Mesenteric fat pad (tissue), 1 donor: ENCODE data around the gene PRRT2. TPM values are rescaled to one million over a fixed set of nuclear protein-coding genes. Genes with fewer than 3 reads are reported as not detected.
A peak's percentile ranks its signal among the peaks of the same experiment; 100 is the strongest.
"Not testable (repeated sequence)": the region's sequence is repeated elsewhere in the genome, so short reads cannot be mapped to it uniquely, and the experiment has no call there.

Source experiments
- DNase-seq: peaks from one replicate; pipeline ENCODE4 v3.0.0-alpha.2; 2020; ENCODE audit warnings: low spot score
- long read RNA-seq: library from polyadenylated mRNA; unstranded; transcript quantifications from one replicate; pipeline ENCODE4 v2.0.0, GENCODE V29; 2020
- total RNA-seq: library from RNA; stranded (reverse); fragmentation: NEBNext Ultra II Directional; extraction: Animal tissue kit (Norgen Biotek cat#: 25700); gene quantifications from one replicate; pipeline ENCODE4 v1.2.1, GENCODE V29; 2021
- donor health status: DM: yes; HTN: yes; CAD: no.

PRRT2 gene
- total RNA-seq, result 1.5 TPM
- long read RNA-seq, result 0 reads

GRCh38 chr16:29811896-29812665 lies at the start of gene PRRT2:
Gene PRRT2, plus strand, starts transcription at chr16:29812193. Its CDS starts 862 bp downstream, at chr16:29813055.
- DNase-seq, result no peak

- no peak for DNase-seq
Measured at GRCh38 chr16:29763326-29763725, 48.7 kb upstream of the PRRT2 start.

- DNase-seq, result no peak
Measured at GRCh38 chr16:29765167-29766032, 46.6 kb upstream of the PRRT2 start.

DNA sequence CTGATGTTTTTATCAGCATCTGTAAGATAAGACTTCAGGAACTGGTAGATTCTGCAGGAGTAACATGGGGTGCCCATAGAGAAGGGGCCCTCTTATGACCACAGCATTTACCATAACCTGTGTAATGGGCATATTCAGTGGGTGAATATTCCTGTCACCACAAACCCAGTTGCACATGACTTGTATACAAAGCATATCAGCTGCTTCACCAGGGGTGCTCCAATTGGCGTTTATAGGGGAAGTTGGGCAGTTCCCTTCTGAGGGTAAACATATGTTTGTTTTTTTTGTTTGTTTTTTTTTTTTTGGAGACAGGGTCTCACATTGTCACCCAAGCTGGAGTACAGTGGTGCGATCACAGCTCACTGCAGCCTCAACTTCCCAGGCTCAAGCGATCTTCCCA lies 45.4 kb upstream of the PRRT2 start:
- DNase-seq, result no peak

- no peak for DNase-seq
Measured at GRCh38 chr16:29767062-29767461, 44.9 kb upstream of the PRRT2 start.

DNA sequence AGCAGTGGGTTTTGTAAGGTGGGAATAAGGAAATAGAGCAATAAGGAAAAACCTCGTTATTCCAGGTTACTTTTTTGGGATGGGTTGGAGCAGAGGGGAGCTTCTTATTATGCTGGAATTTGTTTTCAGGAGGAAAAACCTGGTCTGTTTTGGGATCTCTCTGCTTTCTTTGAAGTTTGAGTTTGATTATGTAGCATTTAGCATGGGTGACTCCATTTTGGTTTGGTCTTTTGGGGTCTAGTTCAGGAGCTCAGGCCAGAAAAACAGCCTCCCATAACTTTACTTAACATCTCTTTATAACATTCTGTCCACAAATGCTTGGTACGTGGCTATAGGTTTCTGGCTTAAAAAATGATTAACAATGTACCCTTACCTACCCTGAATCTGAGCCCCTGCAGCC lies 42.5 kb upstream of the PRRT2 start:
- DNase-seq, result no peak

GRCh38 chr16:29770250-29770929 lies 41.6 kb upstream of the PRRT2 start:
- DNase-seq, result no peak

DNA sequence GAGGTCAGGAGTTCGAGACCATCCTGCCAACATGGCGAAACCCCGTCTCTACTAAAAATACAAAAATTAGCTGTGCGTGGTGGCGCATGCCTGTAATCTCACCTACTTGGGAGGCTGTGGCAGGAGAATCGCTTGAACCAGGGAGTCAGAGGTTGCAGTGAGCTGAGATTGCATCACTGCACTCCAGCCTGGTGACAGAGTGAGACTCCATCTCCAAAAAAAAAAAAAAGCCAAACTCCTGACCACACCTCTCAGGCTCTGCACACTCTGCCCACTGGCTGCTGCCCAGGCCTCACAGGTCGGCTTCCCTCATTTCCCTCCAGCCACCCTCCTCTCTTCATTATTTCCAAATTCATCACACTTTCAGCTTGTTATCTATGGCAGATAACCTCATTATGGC lies 39.7 kb upstream of the PRRT2 start:
- not testable (repeated sequence) for DNase-seq

GRCh38 chr16:29774730-29775129 lies 37.3 kb upstream of the PRRT2 start:
- no peak for DNase-seq

DNA sequence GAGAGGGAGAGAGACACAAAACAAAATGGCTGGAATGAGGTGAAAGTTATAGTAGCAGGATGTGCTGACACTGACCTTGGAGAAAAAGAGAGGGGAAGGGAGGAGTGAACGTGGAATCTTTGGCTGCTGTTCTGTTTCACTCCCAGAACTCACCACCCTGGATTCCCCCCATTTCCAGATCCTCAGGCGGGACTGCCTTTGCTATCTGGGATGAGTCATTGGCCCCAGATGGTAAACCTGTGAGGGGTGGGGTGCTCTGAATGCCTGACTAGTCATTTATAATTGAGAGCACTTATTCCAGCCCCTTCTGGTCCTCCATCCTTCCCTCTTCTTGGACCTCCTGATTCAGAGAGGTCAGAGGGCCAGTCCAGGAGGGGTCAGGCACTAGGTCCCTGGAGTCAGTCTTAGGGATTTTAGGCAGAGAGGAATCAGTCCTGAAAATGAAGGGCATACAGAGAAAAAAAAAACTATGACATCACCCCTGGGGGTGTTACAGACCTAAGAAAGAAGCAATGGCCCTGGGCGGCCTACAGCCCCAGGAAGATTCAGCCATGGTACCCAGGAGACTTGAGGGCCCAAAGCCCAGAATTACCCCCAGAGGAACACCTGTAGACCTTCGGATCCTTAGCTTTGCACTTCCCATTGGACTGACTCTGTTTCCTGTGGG lies 36.1 kb upstream of the PRRT2 start:
- no peak for DNase-seq

- DNase-seq, result no peak
Measured at GRCh38 chr16:29777576-29778350, 34.2 kb upstream of the PRRT2 start, which contains the start of gene ZG16. Gene ZG16, plus strand, starts transcription at chr16:29778256. Its CDS starts 1,011 bp downstream, at chr16:29779267.

DNA sequence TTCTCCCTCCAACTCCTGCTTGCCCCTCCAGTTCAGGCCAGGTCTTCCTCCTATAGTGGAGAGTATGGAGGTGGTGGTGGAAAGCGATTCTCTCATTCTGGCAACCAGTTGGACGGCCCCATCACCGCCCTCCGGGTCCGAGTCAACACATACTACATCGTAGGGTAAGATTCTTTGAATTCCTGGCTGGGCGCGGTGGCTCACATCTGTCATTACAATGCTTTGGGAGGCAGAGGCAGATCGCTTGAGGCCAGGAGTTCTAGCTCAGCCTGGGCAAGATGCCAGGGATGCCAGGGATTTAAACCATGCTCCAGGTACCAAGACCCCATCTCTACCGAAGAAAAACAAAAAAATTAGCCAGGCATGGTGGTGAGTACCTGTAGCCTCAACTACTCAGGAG lies 32.5 kb upstream of the PRRT2 start:
- no peak for DNase-seq

- not testable (repeated sequence) for DNase-seq
Measured at GRCh38 chr16:29783094-29783953, 28.7 kb upstream of the PRRT2 start.

GRCh38 chr16:29784157-29784556 lies 27.8 kb upstream of the PRRT2 start:
- no peak for DNase-seq

- DNase-seq, result peak; percentile 93
Measured at GRCh38 chr16:29784901-29785500, 27.0 kb upstream of the PRRT2 start.

GRCh38 chr16:29787155-29787554 lies 24.8 kb upstream of the PRRT2 start:
- DNase-seq, result not testable (repeated sequence)

DNA sequence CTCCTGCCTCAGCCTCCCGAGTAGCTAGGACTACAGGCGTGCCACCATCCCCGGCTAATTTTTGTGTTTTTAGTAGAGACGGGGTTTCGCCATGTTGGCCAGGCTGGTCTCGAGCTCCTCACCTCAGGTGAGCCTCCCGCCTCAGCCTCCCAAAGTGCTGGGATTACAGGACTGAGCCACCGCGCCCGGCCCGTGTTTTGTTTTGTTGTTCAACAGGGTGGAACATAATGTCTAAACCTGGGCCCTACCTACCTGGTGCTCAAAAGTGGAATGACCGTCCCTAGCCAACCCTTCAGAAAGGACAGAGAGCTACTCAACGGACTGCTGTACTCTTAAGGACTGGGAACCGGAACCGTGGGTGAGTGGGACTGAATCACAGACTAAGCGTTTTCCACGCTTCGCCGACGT lies 22.2 kb upstream of the PRRT2 start:
- DNase-seq, result no peak

DNA sequence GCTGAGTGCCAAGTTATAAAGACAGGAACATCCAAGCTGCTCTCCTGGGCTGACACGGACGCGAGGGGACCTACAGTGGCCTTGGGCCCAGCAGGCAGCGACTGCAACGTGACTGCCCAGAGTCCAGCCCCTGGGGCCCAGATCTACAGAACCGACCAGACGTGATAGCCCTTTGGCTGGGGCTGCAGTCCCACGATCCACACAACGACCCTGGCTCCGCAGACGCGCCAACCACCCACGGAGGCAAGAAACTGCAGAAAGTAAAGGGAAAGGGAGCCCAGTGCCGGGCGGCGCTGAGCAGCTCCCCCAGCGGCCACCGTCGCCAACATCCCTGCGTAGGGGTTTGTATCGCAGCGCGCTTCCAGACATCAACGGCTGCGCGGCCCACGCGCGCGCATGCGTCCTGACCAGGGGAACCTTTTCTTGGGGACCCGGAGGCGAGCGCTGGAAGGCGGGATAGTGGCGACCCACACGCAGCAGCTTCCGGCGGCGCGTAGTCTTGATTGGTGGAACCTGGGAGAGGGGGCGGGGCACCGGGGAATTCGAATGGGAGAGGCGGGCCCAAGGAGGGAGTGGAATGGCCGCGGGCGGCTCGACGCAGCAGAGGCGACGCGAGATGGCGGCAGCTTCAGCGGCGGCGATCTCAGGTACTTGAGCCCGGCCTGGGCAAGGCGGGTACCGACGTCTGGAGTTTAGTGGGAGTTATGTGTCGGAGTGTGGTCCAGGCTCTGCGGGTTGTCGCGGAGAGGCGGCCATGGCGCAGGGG lies 21.6 kb upstream of the PRRT2 start, which contains the start of gene KIF22:
KIF22 (plus strand) TSS at position 569 of the 766 bp plus-strand sequence; CDS start at position 578, 9 bp downstream.
- DNase-seq, result peak; percentile 100
